ENCODE results near the gene TMEM8B.

TMEM8B gene

GRCh38 chr9:35840881-35841644 is 12.0 kb downstream of the TMEM8B start:
- no peak for FAIRE-seq
- TF ChIP-seq POLR2A (IDR thresholded peaks at IDR 0.05; ENCODE audit: low read depth, low read length): no peak
- DNase-seq (ENCODE audit: insufficient read length, low spot score): no peak

- DNase-seq (ENCODE audit: insufficient read length, low spot score) (no peak), FAIRE-seq (no peak)
- TF ChIP-seq POLR2A (IDR thresholded peaks at IDR 0.05; ENCODE audit: low read depth, low read length): no peak
Measured at GRCh38 chr9:35841645-35841900, 12.5 kb downstream of the TMEM8B start.

GRCh38 chr9:35842020-35842745 is 13.2 kb downstream of the TMEM8B start:
- no peak for TF ChIP-seq POLR2A (IDR thresholded peaks at IDR 0.05; ENCODE audit: low read depth, low read length)
- FAIRE-seq (no peak), DNase-seq (ENCODE audit: insufficient read length, low spot score) (no peak)

DNA sequence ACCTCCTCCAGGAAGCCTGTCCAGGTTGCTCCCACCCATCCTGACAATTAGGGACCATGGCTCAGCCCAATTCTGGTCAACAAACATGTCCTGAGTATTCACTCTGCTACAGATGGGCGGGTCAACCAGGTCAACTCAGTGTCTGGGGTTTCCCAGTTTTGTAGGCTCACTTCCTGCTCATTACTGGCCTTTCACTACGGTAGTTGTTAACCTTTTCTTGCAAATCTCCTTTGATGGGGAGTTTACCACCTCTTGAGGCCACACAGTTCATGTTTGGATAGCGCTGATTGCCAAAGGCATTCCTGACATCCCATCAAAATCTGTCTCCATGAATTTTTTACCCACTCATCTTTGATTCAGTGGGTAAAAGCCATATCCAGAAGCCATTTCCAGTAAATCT is 13.8 kb downstream of the TMEM8B start:
- FAIRE-seq (no peak), DNase-seq (ENCODE audit: insufficient read length, low spot score) (no peak)
- TF ChIP-seq POLR2A (IDR thresholded peaks at IDR 0.05; ENCODE audit: low read depth, low read length): no peak

DNA sequence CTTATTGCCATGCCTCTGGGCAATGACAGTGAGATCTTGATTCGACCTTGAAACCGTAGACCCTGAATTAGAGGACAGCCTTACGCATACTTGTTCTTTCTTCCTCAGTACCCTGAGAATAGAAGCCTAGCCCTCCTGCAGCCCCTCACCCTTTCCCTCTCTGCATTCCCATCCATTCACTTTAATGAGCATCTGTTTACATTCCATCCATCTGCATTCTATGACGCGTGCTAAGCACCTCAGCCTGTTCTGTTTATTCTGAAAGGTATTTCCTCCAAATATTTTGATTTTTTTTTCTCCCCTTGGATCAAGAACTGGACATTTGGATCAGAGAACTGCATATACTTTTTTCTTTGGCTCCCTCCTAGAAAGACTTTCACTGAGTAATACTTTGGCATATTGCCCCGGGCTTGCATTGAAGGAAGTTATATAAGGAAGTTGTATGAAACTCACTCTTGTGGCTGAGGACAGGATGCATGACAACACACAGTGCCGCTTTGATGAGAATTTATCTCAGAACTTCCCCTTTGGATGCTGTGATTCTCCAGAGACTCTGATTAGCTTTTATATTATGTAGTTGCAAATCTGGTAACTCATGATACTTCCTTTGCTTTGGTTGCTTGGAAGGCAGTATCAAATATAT is 15.7 kb downstream of the TMEM8B start:
- TF ChIP-seq POLR2A (IDR thresholded peaks at IDR 0.05; ENCODE audit: low read depth, low read length): no peak
- DNase-seq (ENCODE audit: insufficient read length, low spot score): peak; percentile 63
- no peak for FAIRE-seq

DNA sequence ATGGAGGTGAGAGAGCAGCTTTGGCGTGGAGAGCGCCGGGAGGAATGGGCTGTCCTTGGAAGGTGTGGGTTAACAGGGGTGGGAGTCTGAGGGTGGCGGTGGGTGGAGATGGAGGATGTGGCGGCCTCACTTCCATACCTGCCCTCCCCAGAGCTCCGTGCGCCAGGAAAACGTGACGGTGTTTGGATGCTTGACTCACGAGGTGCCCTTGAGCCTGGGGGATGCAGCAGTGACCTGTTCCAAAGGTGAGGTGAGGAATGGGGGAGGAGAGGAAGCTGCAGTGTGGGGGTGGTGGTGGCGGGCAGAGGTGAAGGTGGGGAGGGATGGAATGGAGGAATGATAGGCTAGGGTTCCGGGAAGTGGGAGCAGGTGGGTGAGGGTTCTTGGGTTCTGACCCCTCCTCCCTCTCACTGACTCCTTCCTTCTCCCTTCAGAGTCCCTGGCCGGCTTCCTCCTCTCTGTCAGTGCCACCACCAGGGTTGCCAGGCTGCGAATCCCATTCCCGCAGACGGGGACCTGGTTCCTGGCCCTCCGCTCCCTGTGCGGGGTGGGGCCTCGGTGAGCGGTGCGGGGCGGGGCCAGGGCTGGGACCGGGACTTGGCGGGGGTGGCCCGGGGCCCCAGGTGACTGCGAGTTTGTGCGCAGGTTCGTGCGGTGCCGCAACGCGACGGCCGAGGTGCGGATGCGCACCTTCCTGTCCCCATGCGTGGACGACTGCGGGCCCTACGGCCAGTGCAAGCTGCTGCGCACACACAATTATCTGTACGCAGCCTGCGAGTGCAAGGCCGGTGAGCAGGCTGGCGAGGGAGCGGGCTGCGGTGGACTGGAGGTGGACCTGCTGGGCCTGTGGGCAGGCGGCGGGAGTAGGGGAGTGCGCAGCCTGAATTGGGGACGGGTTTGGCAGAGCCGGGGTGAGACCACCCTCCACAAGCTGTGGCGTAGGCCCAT is 17.1 kb downstream of the TMEM8B start:
- FAIRE-seq (no peak), DNase-seq (ENCODE audit: insufficient read length, low spot score) (no peak)
- TF ChIP-seq POLR2A (IDR thresholded peaks at IDR 0.05; ENCODE audit: low read depth, low read length): no peak

DNA sequence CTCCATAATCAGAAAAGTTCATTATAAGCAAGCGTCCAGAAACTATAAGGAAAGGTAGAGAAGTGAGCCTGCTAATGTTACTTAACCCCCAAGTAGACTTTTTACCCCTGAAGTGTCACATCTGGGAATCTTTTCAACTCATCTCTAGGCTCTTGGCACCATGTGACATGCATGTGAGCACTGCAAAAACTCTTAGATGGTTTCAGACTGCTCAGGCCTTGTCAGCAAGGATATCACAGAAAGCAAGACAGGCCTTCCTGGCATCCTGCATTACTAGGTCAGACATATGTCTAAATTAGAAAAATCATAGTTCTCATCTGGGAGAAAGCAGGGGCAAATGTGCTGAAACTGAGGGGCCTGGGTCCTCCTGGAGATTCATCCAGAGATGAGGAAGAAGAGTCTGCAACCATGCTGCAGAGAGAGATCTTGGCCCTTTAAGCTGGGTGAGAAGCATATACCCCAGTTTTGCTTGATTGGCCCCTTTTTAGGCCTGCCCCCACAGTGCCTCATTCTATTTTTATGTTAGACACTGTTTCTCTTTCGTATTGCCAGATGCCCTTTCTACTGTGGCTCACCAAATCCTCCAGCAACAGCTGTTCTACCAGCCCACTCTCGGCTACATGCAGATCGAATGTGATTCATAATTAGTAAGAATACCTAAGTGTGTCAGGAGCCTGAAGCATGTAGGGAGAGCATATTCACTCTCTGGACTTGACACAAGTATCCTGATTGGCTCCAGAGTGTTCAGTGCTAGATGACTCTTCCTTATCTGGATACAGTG is 19.0 kb downstream of the TMEM8B start:
- DNase-seq (ENCODE audit: insufficient read length, low spot score): peak; percentile 68
- FAIRE-seq: peak; percentile 84
- no peak for TF ChIP-seq POLR2A (IDR thresholded peaks at IDR 0.05; ENCODE audit: low read depth, low read length)

DNA sequence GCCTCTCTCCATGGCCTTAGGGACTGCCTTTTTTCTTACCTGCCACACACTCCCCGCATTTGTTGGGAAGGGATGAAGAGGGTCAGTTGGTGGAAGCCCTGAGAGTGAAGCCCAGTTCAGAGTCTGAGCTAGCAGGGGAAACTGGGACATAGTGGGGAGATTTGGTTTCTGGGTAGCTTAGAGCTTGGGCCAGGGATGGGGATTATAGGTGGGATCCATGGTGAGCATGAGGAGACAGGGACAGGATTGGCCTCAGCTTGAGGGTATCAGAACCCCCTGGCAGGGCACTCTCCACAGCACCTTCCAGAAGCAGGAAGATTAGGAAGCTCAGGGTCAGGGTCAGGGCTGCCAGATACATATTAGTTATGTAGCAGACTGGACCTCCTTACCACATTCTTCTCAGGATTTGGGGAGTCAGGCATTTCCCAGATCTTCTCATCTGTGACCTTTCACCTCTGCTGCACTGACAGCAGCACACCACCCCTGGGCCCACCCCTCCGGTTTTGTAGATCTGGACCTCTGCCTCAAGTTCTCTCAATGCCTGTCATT is 23.3 kb downstream of the TMEM8B start:
- FAIRE-seq: no peak
- DNase-seq (ENCODE audit: insufficient read length, low spot score): no peak

DNA sequence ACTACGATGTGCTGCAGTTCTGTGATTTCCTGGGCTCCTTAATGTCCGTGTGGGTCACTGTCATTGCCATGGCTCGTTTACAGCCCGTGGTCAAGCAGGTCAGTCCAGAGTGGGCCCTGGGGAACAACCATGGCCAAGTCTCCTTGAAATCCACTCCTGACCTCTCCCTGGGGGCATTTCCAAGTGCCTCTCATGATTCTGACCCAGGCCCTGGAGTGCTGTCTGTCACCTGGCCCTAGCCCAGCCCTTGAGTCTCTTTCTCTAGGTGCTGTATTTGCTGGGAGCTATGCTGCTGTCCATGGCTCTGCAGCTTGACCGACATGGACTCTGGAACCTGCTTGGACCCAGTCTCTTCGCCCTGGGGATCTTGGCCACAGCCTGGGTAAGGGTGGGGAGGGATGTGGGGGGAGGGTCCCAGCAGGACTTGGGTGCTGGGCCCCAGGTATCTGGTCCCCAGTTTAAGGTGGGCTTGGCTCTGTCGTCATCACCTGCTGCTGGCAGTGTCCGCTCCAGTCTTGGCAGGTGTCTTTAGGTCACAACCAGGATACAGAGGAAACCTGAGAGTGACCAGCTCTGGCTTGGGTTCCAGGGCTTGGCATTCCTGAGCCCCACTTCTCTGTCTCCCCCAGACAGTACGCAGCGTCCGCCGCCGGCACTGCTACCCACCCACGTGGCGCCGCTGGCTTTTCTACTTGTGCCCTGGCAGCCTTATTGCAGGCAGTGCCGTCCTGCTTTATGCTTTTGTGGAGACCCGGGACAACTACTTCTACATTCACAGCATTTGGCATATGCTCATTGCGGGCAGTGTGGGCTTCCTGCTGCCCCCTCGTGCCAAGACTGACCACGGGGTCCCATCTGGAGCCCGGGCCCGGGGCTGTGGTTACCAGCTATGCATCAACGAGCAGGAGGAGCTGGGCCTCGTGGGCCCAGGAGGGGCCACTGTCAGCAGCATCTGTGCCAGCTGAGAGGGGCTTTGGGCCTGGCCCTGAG is 24.1 kb downstream of the TMEM8B start:
- FAIRE-seq: no peak
- no peak for DNase-seq (ENCODE audit: insufficient read length, low spot score)
- no peak for TF ChIP-seq POLR2A (IDR thresholded peaks at IDR 0.05; ENCODE audit: low read depth, low read length)

More for the DNA sequence above, 23.3 kb downstream of the TMEM8B start:
- no peak for TF ChIP-seq POLR2A (IDR thresholded peaks at IDR 0.05; ENCODE audit: low read depth, low read length)

- TF ChIP-seq POLR2A (IDR thresholded peaks at IDR 0.05; ENCODE audit: low read depth, low read length): no peak
- FAIRE-seq (no peak), DNase-seq (ENCODE audit: insufficient read length, low spot score) (no peak)
Measured at GRCh38 chr9:35854091-35854762, 25.2 kb downstream of the TMEM8B start.

GRCh38 chr9:35856206-35856605 is 27.2 kb downstream of the TMEM8B start:
- TF ChIP-seq POLR2A (IDR thresholded peaks at IDR 0.05; ENCODE audit: low read depth, low read length): no peak
- DNase-seq (ENCODE audit: insufficient read length, low spot score) (no peak), FAIRE-seq (no peak)
